ENCODE measurements around the gene IRF2. TPM values are rescaled to one million over a fixed set of nuclear protein-coding genes. Genes with fewer than 3 reads are reported as not detected.

Gene IRF2
- total and polyA plus RNA-seq, 2 of the 8 experiments (the other 6 are each of a cell fraction or from before 2014, with no cell fraction given), result 13.8 to 17.0 TPM

GRCh38 chr4:184455299-184455698 lies 19.1 kb downstream of the IRF2 start:
- Histone ChIP-seq H3K23ac (ENCODE audit: insufficient read length) (no peak overlapping the region), H2BK20ac (ENCODE audit: low read length) (no peak overlapping the region), H3K14ac (ENCODE audit: insufficient read length) (no peak overlapping the region), H3K9me3 (ENCODE audit: insufficient read depth in 2 of 2, low read depth in 1 of 2, low read length in 1 of 2) (no peaks in the 10 kb centered on the region), H3K9ac (replicated peaks in 1 of 4; ENCODE audit: extremely low read depth in 1 of 4, low read depth in 3 of 4, low read length in 3 of 4) (no peak overlapping the region), H4K91ac (replicated peaks; ENCODE audit: insufficient read length, low read length) (no peak overlapping the region), H3K56ac (replicated peaks; ENCODE audit: insufficient read length, low read depth, low read length) (no peak overlapping the region), H2BK120ac (replicated peaks; ENCODE audit: low read depth, low read length) (no peak overlapping the region), H2BK15ac (ENCODE audit: low read length) (no peak overlapping the region), H3K18ac (ENCODE audit: extremely low read depth, low read length) (no peak overlapping the region), H2AFZ (ENCODE audit: low read length) (no peak overlapping the region), H3K23me2 (ENCODE audit: low read depth, low read length) (no peaks in the 10 kb centered on the region), H3K4me2 (ENCODE audit: insufficient read depth in 1 of 2, low read depth in 2 of 2, low read length in 2 of 2) (no peak overlapping the region), H3K4ac (replicated peaks; ENCODE audit: insufficient read length, low read depth, low read length) (no peak overlapping the region), H4K20me1 (replicated peaks in 1 of 2; ENCODE audit: control insufficient read depth in 1 of 2, insufficient read depth in 2 of 2, low read length in 2 of 2) (peaks cover 3 to 5% of the 10 kb centered on the region in 2 experiments), H3K4me3 (ENCODE audit: extremely low read depth in 1 of 4, insufficient read depth in 2 of 4, low read depth in 3 of 4, low read length in 4 of 4) (no peak overlapping the region), H4K5ac (ENCODE audit: insufficient read length, low read depth, low read length) (no peak overlapping the region), H2BK5ac (ENCODE audit: low read depth, low read length) (no peak overlapping the region), H3K27ac (ENCODE audit: low read depth, low read length) (no peak overlapping the region), H3K36me3 (ENCODE audit: control insufficient read depth in 2 of 4, insufficient read depth in 4 of 4, low read length in 3 of 4) (no peaks in the 10 kb centered on the region), H2BK12ac (ENCODE audit: low read depth, low read length) (no peak overlapping the region), H3K79me1 (ENCODE audit: low read depth, low read length) (peaks cover 6% of the 10 kb centered on the region; the same call in 1 of the 2 replicates), H2AK5ac (ENCODE audit: low read depth, low read length) (no peak overlapping the region), H3K79me2 (ENCODE audit: control insufficient read depth in 1 of 2, insufficient read depth in 2 of 2, low read length in 2 of 2) (peaks cover 0 to 94% of the 10 kb centered on the region in 2 experiments; a peak in 3 of 4 replicates), H3K4me1 (replicated peaks in 1 of 4; ENCODE audit: control insufficient read depth in 3 of 4, insufficient read depth in 4 of 4, low read length in 3 of 4) (peaks cover 4 to 16% (median 8%) of the 10 kb centered on the region in 4 experiments; a peak in 6 of 7 replicates), H3K27me3 (replicated peaks in 1 of 4; ENCODE audit: control insufficient read depth in 3 of 4, extremely low read depth in 1 of 4, insufficient read depth in 3 of 4, low read length in 3 of 4) (no peaks in the 10 kb centered on the region), H4K8ac (ENCODE audit: extremely low read depth, insufficient read depth, low read length) (no peak overlapping the region)
- 93% methylated on average over 6 of the region's 7 CpGs; no CpG with 5 or more reads in 1 of the 2 experiments for WGBS, 2 experiments (ENCODE audit: extremely low coverage in 1 of 2, insufficient coverage in 1 of 2, insufficient read length in 1 of 2, insufficient replicate concordance in 2 of 2, low coverage in 1 of 2, low lambda C conversion rate in 2 of 2, missing lambda C conversion rate in 1 of 2)
- ChIA-PET POLR2A (ENCODE audit: partially characterized antibody) (no interaction called here), CTCF (ENCODE audit: partially characterized antibody) (interaction anchor here (1.9 kb wide), 1 partner anchor 14 kb away, joined by 4 read pairs; no protein-coding TSS in a partner anchor)
- FAIRE-seq (no peak), DNase-seq (ENCODE audit: low read depth in 1 of 2, low spot score in 2 of 2) (no peak)
- TF ChIP-seq POLR2A (IDR thresholded peaks at IDR 0.05; ENCODE audit: control extremely low read depth in 1 of 2, low read depth in 2 of 2, low read length in 2 of 2) (no peak), RXRA (IDR thresholded peaks at IDR 0.05; ENCODE audit: insufficient read depth, low read depth, low read length) (no peak), JUN (IDR thresholded peaks at IDR 0.05; ENCODE audit: low read depth, low read length) (no peak), BRCA1 (IDR thresholded peaks at IDR 0.05; ENCODE audit: low read depth, low read length) (no peak), TAF1 (IDR thresholded peaks at IDR 0.05; ENCODE audit: low read depth, low read length) (no peak), EGR1 (IDR thresholded peaks at IDR 0.05; ENCODE audit: borderline replicate concordance, low read depth, low read length) (no peak), ZNF274 (IDR thresholded peaks at IDR 0.05; ENCODE audit: borderline replicate concordance, extremely low read depth, low read length) (no peak), EP300 (IDR thresholded peaks at IDR 0.05; ENCODE audit: borderline replicate concordance in 1 of 2, low read depth in 2 of 2, low read length in 2 of 2) (no peak), KDM1A (IDR thresholded peaks at IDR 0.05; ENCODE audit: borderline replicate concordance, low read length) (no peak), NANOG (IDR thresholded peaks at IDR 0.05; ENCODE audit: insufficient read depth, low read depth, low read length, poor library complexity, severe bottlenecking) (no peak), NRF1 (IDR thresholded peaks at IDR 0.05; ENCODE audit: low read depth, low read length) (no peak)
- TF ChIP-seq, protein P1, sequence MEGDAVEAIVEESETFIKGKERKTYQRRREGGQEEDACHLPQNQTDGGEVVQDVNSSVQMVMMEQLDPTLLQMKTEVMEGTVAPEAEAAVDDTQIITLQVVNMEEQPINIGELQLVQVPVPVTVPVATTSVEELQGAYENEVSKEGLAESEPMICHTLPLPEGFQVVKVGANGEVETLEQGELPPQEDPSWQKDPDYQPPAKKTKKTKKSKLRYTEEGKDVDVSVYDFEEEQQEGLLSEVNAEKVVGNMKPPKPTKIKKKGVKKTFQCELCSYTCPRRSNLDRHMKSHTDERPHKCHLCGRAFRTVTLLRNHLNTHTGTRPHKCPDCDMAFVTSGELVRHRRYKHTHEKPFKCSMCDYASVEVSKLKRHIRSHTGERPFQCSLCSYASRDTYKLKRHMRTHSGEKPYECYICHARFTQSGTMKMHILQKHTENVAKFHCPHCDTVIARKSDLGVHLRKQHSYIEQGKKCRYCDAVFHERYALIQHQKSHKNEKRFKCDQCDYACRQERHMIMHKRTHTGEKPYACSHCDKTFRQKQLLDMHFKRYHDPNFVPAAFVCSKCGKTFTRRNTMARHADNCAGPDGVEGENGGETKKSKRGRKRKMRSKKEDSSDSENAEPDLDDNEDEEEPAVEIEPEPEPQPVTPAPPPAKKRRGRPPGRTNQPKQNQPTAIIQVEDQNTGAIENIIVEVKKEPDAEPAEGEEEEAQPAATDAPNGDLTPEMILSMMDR (IDR thresholded peaks at IDR 0.05; ENCODE audit: control extremely low read depth in 1 of 3, insufficient read depth in 1 of 3, low read depth in 1 of 3, low read length in 3 of 3), result no peak
